H1 (cell line): ENCODE results near the gene RGS6. TPM values are rescaled to one million over a fixed set of nuclear protein-coding genes. Genes with fewer than 3 reads are reported as not detected.

ENCODE experiments used
- CTCF ChIA-PET: fragments of 300-600 bp; sonication (Branson Sonifier 250); formaldehyde crosslinking; loops from one replicate; lab custom pipeline; 2021; ENCODE audit not compliant: partially characterized antibody; lab: Charles Lee
- POLR2A ChIA-PET: fragments of 300-600 bp; sonication (Branson Sonifier 250); formaldehyde crosslinking; loops from one replicate; lab custom pipeline; 2021; ENCODE audit warnings: inconsistent platforms; ENCODE audit not compliant: partially characterized antibody; lab: Charles Lee
- DNase-seq, 2 experiments: peaks; one replicate each; pipeline versions ENCODE4 v3.0.0 to v3.0.0-alpha.2; 2010 to 2022; ENCODE audit warnings: low spot score in 2 of 2, low read depth in 1 of 2, mixed read lengths in 1 of 2
- FAIRE-seq: peaks from 2 replicates; lab custom pipeline; 2011; peaks lifted over from hg19 to GRCh38; lab: Jason Lieb, UNC
- H2AFZ ChIP-seq: 2 replicates; pipeline ENCODE4 v1.8.1; 2012; ENCODE audit warnings: low read length, inconsistent platforms
- H2AK5ac ChIP-seq: 2 replicates; pipeline ENCODE4 v1.6.1; 2013; ENCODE audit warnings: low read depth, low read length
- H2BK120ac ChIP-seq: replicated peaks from 2 replicates; pipeline ENCODE3; 2013; ENCODE audit warnings: low read depth, low read length, inconsistent platforms
- H2BK12ac ChIP-seq: 2 replicates; pipeline ENCODE4 v1.6.1; 2013; ENCODE audit warnings: low read depth, low read length
- H2BK15ac ChIP-seq: 2 replicates; pipeline ENCODE4 v1.6.1; 2013; ENCODE audit warnings: low read length
- H2BK20ac ChIP-seq: 2 replicates; pipeline ENCODE4 v1.6.1; 2013; ENCODE audit warnings: low read length
- H2BK5ac ChIP-seq: 2 replicates; pipeline ENCODE4 v1.6.1; 2013; ENCODE audit warnings: low read depth, low read length
- H3K14ac ChIP-seq: 2 replicates; pipeline ENCODE4 v1.6.1; 2013; ENCODE audit warnings: inconsistent platforms; ENCODE audit not compliant: insufficient read length
- H3K18ac ChIP-seq: 2 replicates; pipeline ENCODE4 v1.6.1; 2013; ENCODE audit warnings: low read length; ENCODE audit errors: extremely low read depth
- H3K23ac ChIP-seq: 2 replicates; pipeline ENCODE4 v1.6.1; 2013; ENCODE audit warnings: inconsistent platforms; ENCODE audit not compliant: insufficient read length
- H3K23me2 ChIP-seq: 2 replicates; pipeline ENCODE4 v1.6.1; 2013; ENCODE audit warnings: low read depth, low read length
- H3K27ac ChIP-seq: 2 replicates; pipeline ENCODE4 v1.6.1; 2011; ENCODE audit warnings: low read depth, low read length, inconsistent platforms
- H3K27me3 ChIP-seq, 4 experiments: replicated peaks in 1 of 4; 1 replicate in 1 of 4; 2 replicates in 3 of 4; pipeline versions ENCODE4 v1.6.1 to v1.8.1; 2011 to 2013; ENCODE audit warnings: low read length in 3 of 4, mild to moderate bottlenecking in 3 of 4, inconsistent platforms in 2 of 4, mixed read lengths in 2 of 4, moderate library complexity in 1 of 4; ENCODE audit not compliant: control insufficient read depth in 3 of 4, insufficient read depth in 3 of 4; ENCODE audit errors: extremely low read depth in 1 of 4
- H3K36me3 ChIP-seq, 4 experiments: 2 replicates each; pipeline versions ENCODE4 v1.6.1 to v1.8.1; 2011 to 2013; ENCODE audit warnings: mild to moderate bottlenecking in 4 of 4, low read length in 3 of 4, moderate library complexity in 2 of 4, control low read depth in 1 of 4, inconsistent platforms in 1 of 4; ENCODE audit not compliant: insufficient read depth in 4 of 4, control insufficient read depth in 2 of 4
- H3K4ac ChIP-seq: replicated peaks from 2 replicates; pipeline ENCODE3; 2013; ENCODE audit warnings: low read length, low read depth, mixed read lengths, inconsistent platforms; ENCODE audit not compliant: insufficient read length
- H3K4me1 ChIP-seq, 4 experiments: replicated peaks in 1 of 4; 1 replicate in 1 of 4; 2 replicates in 3 of 4; pipeline versions ENCODE4 v1.6.1 to v1.8.1; 2011 to 2013; ENCODE audit warnings: low read length in 3 of 4, inconsistent platforms in 2 of 4, mixed read lengths in 1 of 4; ENCODE audit not compliant: insufficient read depth in 4 of 4, control insufficient read depth in 3 of 4
- H3K4me2 ChIP-seq, 2 experiments: 2 replicates each; pipeline versions ENCODE4 v1.6.1 to v1.8.1; 2011 to 2013; ENCODE audit warnings: low read depth in 2 of 2, low read length in 2 of 2, control low read depth in 1 of 2, inconsistent platforms in 1 of 2, mild to moderate bottlenecking in 1 of 2; ENCODE audit not compliant: insufficient read depth in 1 of 2
- H3K4me3 ChIP-seq, 4 experiments: fragments of 200-600, 300-600 bp in 1 of 4; sonication (generic), shearing (Covaris generic), sonication (Bioruptor Twin) in 1 of 4; 2 replicates each; pipeline versions ENCODE4 v1.5.1 to v1.8.1; 2011 to 2016; ENCODE audit warnings: low read length in 4 of 4, low read depth in 3 of 4, control low read depth in 2 of 4, inconsistent platforms in 2 of 4, mild to moderate bottlenecking in 2 of 4, mixed read lengths in 1 of 4, moderate library complexity in 1 of 4; ENCODE audit not compliant: insufficient read depth in 2 of 4; ENCODE audit errors: extremely low read depth in 1 of 4
- H3K56ac ChIP-seq: replicated peaks from 2 replicates; pipeline ENCODE3; 2013; ENCODE audit warnings: low read depth, mild to moderate bottlenecking, mixed read lengths, low read length, inconsistent platforms; ENCODE audit not compliant: insufficient read length
- H3K79me1 ChIP-seq: 2 replicates; pipeline ENCODE4 v1.6.1; 2013; ENCODE audit warnings: low read depth, low read length, control low read depth
- H3K79me2 ChIP-seq, 2 experiments: 2 replicates each; pipeline versions ENCODE4 v1.6.1 to v1.8.1; 2012 to 2013; ENCODE audit warnings: low read length in 2 of 2, mild to moderate bottlenecking in 2 of 2, inconsistent platforms in 1 of 2; ENCODE audit not compliant: insufficient read depth in 2 of 2, control insufficient read depth in 1 of 2
- H3K9ac ChIP-seq, 4 experiments: replicated peaks in 1 of 4; 1 replicate in 1 of 4; 2 replicates in 3 of 4; pipeline versions ENCODE4 v1.6.1 to v1.8.1; 2011 to 2013; ENCODE audit warnings: low read depth in 3 of 4, low read length in 3 of 4, control low read depth in 2 of 4, mild to moderate bottlenecking in 2 of 4, moderate library complexity in 2 of 4, inconsistent platforms in 1 of 4; ENCODE audit errors: extremely low read depth in 1 of 4
- H3K9me3 ChIP-seq, 2 experiments: 2 replicates each; pipeline versions ENCODE4 v1.6.1 to v1.8.1; 2012 to 2013; ENCODE audit warnings: mild to moderate bottlenecking in 2 of 2, moderate library complexity in 2 of 2, control low read depth in 1 of 2, inconsistent platforms in 1 of 2, low read depth in 1 of 2, low read length in 1 of 2, mixed read lengths in 1 of 2; ENCODE audit not compliant: insufficient read depth in 2 of 2
- H4K20me1 ChIP-seq, 2 experiments: replicated peaks in 1 of 2; 2 replicates each; pipeline versions ENCODE3 to v1.8.1; 2011 to 2013; ENCODE audit warnings: inconsistent platforms in 2 of 2, low read length in 2 of 2, mild to moderate bottlenecking in 1 of 2; ENCODE audit not compliant: insufficient read depth in 2 of 2, control insufficient read depth in 1 of 2
- H4K5ac ChIP-seq: 2 replicates; pipeline ENCODE4 v1.6.1; 2013; ENCODE audit warnings: low read length, low read depth, mixed read lengths, inconsistent platforms; ENCODE audit not compliant: insufficient read length
- H4K8ac ChIP-seq: 2 replicates; pipeline ENCODE4 v1.8.0; 2013; ENCODE audit warnings: mild to moderate bottlenecking, moderate library complexity, low read length, inconsistent platforms; ENCODE audit not compliant: insufficient read depth; ENCODE audit errors: extremely low read depth
- H4K91ac ChIP-seq: replicated peaks from 2 replicates; pipeline ENCODE3; 2013; ENCODE audit warnings: low read length, mixed read lengths, inconsistent platforms; ENCODE audit not compliant: insufficient read length
- BACH1 ChIP-seq: IDR thresholded peaks from 2 replicates; pipeline ENCODE4 v1.6.1; 2012; ENCODE audit warnings: low read length, improper control_type of control experiment
- FOSL1 ChIP-seq: IDR thresholded peaks from 2 replicates; pipeline ENCODE4 v1.6.1; 2011; ENCODE audit warnings: mild to moderate bottlenecking, low read depth, low read length, moderate library complexity; ENCODE audit not compliant: insufficient read depth
- HDAC2 ChIP-seq, 2 experiments: fragments of 300-600 bp in 1 of 2; sonication (generic) in 1 of 2; IDR thresholded peaks; 2 replicates each; pipeline ENCODE4 v1.6.1; 2011 to 2012; ENCODE audit warnings: low read depth in 2 of 2, low read length in 2 of 2, mild to moderate bottlenecking in 2 of 2, moderate library complexity in 2 of 2, borderline replicate concordance in 1 of 2, inconsistent platforms in 1 of 2
- PHF8 ChIP-seq: fragments of 200-600 bp; sonication (generic); conservative IDR thresholded peaks from 2 replicates; pipeline ENCODE4 v1.7.1; 2012; ENCODE audit warnings: low read depth, mild to moderate bottlenecking, inconsistent platforms, low read length, moderate library complexity
- SIN3A ChIP-seq, 2 experiments: IDR thresholded peaks in 1 of 2; conservative IDR thresholded peaks in 1 of 2; 2 replicates each; pipeline ENCODE4 v1.6.1; 2011 to 2012; ENCODE audit warnings: low read length in 2 of 2, improper control_type of control experiment in 1 of 2, low read depth in 1 of 2, mild to moderate bottlenecking in 1 of 2
- SIX5 ChIP-seq: IDR thresholded peaks from 2 replicates; pipeline ENCODE4 v1.6.1; 2011; ENCODE audit warnings: mild to moderate bottlenecking, low read depth, low read length
- SP1 ChIP-seq: IDR thresholded peaks from 2 replicates; pipeline ENCODE4 v1.6.1; 2011; ENCODE audit warnings: low read depth, low read length
- SRF ChIP-seq: IDR thresholded peaks from 2 replicates; pipeline ENCODE4 v1.6.1; 2011; ENCODE audit warnings: mild to moderate bottlenecking, low read depth, low read length, moderate library complexity
- TBP ChIP-seq: IDR thresholded peaks from 2 replicates; pipeline ENCODE4 v1.6.1; 2011; ENCODE audit warnings: low read depth, low read length, improper control_type of control experiment
- WGBS, 2 experiments: shearing (Covaris generic) in 1 of 2; methylation state at CpG; one replicate each; pipeline versions ENCODE4 v1.1.6 to v1.1.7; 2013 to 2015; ENCODE audit warnings: low lambda C conversion rate in 2 of 2, mixed read lengths in 2 of 2, inconsistent platforms in 1 of 2, low coverage in 1 of 2, missing lambda C conversion rate in 1 of 2; ENCODE audit not compliant: insufficient replicate concordance in 2 of 2, insufficient coverage in 1 of 2, insufficient read length in 1 of 2; ENCODE audit errors: extremely low coverage in 1 of 2, missing lambda C conversion rate in 1 of 2; 5-methylcytosine and 5-hydroxymethylcytosine counted together
- polyA plus RNA-seq, 7 experiments: library from polyadenylated mRNA; depleted of rRNA in 3 of 7; stranded (reverse) in 5 of 7; unstranded in 2 of 7; fragments of >200 nt in 5 of 7; fragments of 200-250 nt in 2 of 7; gene quantifications; 1 replicate in 5 of 7; 2 replicates in 1 of 7; 4 replicates in 1 of 7; pipeline versions ENCODE4 v1.2.1 to v1.2.3, GENCODE V29; 2011 to 2013; ENCODE audit warnings: missing spikeins in 2 of 7, mixed read lengths in 2 of 7
- total RNA-seq: library from RNA; stranded (reverse); fragmentation: NEBNext Ultra II Directional; extraction: Animal tissue kit (Norgen Biotek cat#: 25700); gene quantifications from 2 replicates; pipeline ENCODE4 v1.2.1, GENCODE V29; 2021
- TF ChIP-seq, protein P1 (sequence below): IDR thresholded peaks from 2 replicates; pipeline ENCODE4 v1.6.1; 2012; ENCODE audit warnings: inconsistent platforms
- TF ChIP-seq, protein P2 (sequence below), 3 experiments: IDR thresholded peaks; 1 replicate in 2 of 3; 2 replicates in 1 of 3; pipeline versions ENCODE4 v1.5.1 to v1.6.1; 2011; ENCODE audit warnings: low read length in 3 of 3, mild to moderate bottlenecking in 3 of 3, inconsistent platforms in 2 of 3, low read depth in 1 of 3, moderate library complexity in 1 of 3; ENCODE audit not compliant: insufficient read depth in 1 of 3; ENCODE audit errors: control extremely low read depth in 1 of 3

RGS6 gene
- total and polyA plus RNA-seq, 2 of the 8 experiments (the other 6 are each of a cell fraction or from before 2014, with no cell fraction given) = 0.26 to 1.1 TPM

DNA sequence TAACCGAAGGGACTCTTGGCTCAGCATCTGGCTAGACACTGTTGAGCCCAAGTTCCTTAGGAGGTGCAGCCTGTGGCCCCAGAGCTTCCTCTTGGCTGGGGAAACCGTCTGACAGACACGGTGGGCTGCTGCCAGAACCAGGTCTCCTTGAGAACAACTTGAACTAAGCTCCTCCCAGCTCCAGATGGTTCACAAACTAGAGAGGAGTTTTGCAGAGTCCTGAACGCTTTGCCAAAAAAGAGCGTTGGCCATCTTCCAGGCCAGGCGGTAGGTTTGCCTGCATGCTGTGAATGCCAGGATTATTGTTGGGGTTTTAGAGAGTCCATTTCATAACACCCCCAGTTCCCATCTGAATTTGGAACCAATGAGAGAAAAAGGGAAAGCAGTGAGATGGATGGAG, 399.8 kb downstream of the RGS6 start:
- Histone ChIP-seq H3K4me1 (peaks cover 0 to 18% (median 11%) of the 10 kb centered on the region in 4 experiments; a peak in 4 of 7 replicates), H2AK5ac (no peak overlapping the region), H3K4me2 (no peak overlapping the region), H2AFZ (no peak overlapping the region), H3K4me3 (no peak overlapping the region), H3K56ac (no peak overlapping the region), H2BK12ac (no peak overlapping the region), H4K5ac (no peak overlapping the region), H3K14ac (no peak overlapping the region), H3K23me2 (no peaks in the 10 kb centered on the region), H4K8ac (no peak overlapping the region), H2BK20ac (no peak overlapping the region), H3K36me3 (no peaks in the 10 kb centered on the region), H2BK15ac (no peak overlapping the region), H3K23ac (no peak overlapping the region), H3K79me2 (no peaks in the 10 kb centered on the region), H2BK5ac (no peak overlapping the region), H3K9ac (no peak overlapping the region), H3K27ac (no peak overlapping the region), H3K4ac (no peak overlapping the region), H3K18ac (no peak overlapping the region), H4K91ac (no peak overlapping the region), H4K20me1 (no peaks in the 10 kb centered on the region), H3K9me3 (no peaks in the 10 kb centered on the region), H3K27me3 (0 out of 7 replicates have a peak, but pooled peaks cover 0 to 2% (median 0%) of the 10 kb centered on the region in 4 experiments), H3K79me1 (no peaks in the 10 kb centered on the region), H2BK120ac (no peak overlapping the region)
- FAIRE-seq = no peak
- 96% methylated on average over 6 of the region's 6 CpGs; no CpG with 5 or more reads in 1 of the 2 experiments for WGBS, 2 experiments
- CTCF ChIA-PET = interaction anchor here (1.0 kb wide), 1 partner anchor 89 kb away, joined by 3 read pairs; no protein-coding TSS in a partner anchor
- POLR2A ChIA-PET = no interaction called here
- no peak for DNase-seq
- TF ChIP-seq FOSL1 (no peak), TBP (no peak), BACH1 (no peak), SIX5 (no peak), SP1 (no peak), SRF (no peak), PHF8 (no peak), SIN3A (conservative IDR thresholded peaks at IDR 0.05 in 1 of 2, IDR thresholded peaks at IDR 0.05 in 1 of 2; ENCODE audit: low read depth in 1 of 2, low read length in 2 of 2) (no peak), HDAC2 (IDR thresholded peaks at IDR 0.05; ENCODE audit: borderline replicate concordance in 1 of 2, low read depth in 2 of 2, low read length in 2 of 2) (no peak)
- TF ChIP-seq, protein P1, sequence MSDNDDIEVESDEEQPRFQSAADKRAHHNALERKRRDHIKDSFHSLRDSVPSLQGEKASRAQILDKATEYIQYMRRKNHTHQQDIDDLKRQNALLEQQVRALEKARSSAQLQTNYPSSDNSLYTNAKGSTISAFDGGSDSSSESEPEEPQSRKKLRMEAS = no peak
- TF ChIP-seq, protein P2, sequence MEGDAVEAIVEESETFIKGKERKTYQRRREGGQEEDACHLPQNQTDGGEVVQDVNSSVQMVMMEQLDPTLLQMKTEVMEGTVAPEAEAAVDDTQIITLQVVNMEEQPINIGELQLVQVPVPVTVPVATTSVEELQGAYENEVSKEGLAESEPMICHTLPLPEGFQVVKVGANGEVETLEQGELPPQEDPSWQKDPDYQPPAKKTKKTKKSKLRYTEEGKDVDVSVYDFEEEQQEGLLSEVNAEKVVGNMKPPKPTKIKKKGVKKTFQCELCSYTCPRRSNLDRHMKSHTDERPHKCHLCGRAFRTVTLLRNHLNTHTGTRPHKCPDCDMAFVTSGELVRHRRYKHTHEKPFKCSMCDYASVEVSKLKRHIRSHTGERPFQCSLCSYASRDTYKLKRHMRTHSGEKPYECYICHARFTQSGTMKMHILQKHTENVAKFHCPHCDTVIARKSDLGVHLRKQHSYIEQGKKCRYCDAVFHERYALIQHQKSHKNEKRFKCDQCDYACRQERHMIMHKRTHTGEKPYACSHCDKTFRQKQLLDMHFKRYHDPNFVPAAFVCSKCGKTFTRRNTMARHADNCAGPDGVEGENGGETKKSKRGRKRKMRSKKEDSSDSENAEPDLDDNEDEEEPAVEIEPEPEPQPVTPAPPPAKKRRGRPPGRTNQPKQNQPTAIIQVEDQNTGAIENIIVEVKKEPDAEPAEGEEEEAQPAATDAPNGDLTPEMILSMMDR (IDR thresholded peaks at IDR 0.05; ENCODE audit: control extremely low read depth in 1 of 3, insufficient read depth in 1 of 3, low read depth in 1 of 3, low read length in 3 of 3) = no peak
